Sigmoid colon (tissue), 7 donors: ENCODE data around the gene RPS3. TPM values are rescaled to one million over a fixed set of nuclear protein-coding genes. Genes with fewer than 3 reads are reported as not detected.
"Not testable (repeated sequence)": the region's sequence is repeated elsewhere in the genome, so short reads cannot be mapped to it uniquely, and the experiment has no call there.

ENCODE experiments used
- DNase-seq: peaks from one replicate; pipeline ENCODE4 v3.0.0-alpha.2; 2019
- H3K27ac ChIP-seq, 4 donors: fragments of 200-600 bp; sonication (generic); one replicate each; pipeline ENCODE4 v1.5.1; 2016 to 2019; ENCODE audit warnings: mild to moderate bottlenecking in 1 of 4
- H3K27me3 ChIP-seq, 3 donors: fragments of 200-600 bp; sonication (generic); one replicate each; pipeline ENCODE4 v1.5.1; 2019; ENCODE audit warnings: mild to moderate bottlenecking in 1 of 3
- H3K36me3 ChIP-seq, 4 donors: fragments of 200-600 bp; sonication (generic); one replicate each; pipeline ENCODE4 v1.5.1; 2016 to 2019
- H3K4me1 ChIP-seq, 4 donors: fragments of 200-600 bp; sonication (generic); one replicate each; pipeline ENCODE4 v1.5.1; 2017 to 2019
- H3K4me3 ChIP-seq, 4 donors: fragments of 200-600 bp; sonication (generic); one replicate each; pipeline ENCODE4 v1.5.1; 2017 to 2019; ENCODE audit warnings: mild to moderate bottlenecking in 2 of 4, moderate library complexity in 1 of 4
- H3K9me3 ChIP-seq, 4 donors: fragments of 200-600 bp in 3 of 4; sonication (generic) in 3 of 4; one replicate each; pipeline versions ENCODE4 v1.5.1 to v1.6.1; 2013 to 2019
- EP300 ChIP-seq, 4 donors: sonication (generic); formaldehyde crosslinking; IDR thresholded peaks; one replicate each; pipeline ENCODE4 v1.6.1; 2017; ENCODE audit warnings: antibody characterized with exemption in 4 of 4
- POLR2A ChIP-seq, 2 donors: fragments of 450-650 bp; IDR thresholded peaks; one replicate each; pipeline ENCODE4 v1.6.1; 2016; ENCODE audit warnings: antibody characterized with exemption in 2 of 2, mild to moderate bottlenecking in 2 of 2, moderate library complexity in 2 of 2
- POLR2AphosphoS5 ChIP-seq, 4 donors: sonication (generic); formaldehyde crosslinking; IDR thresholded peaks; one replicate each; pipeline ENCODE4 v1.6.1; 2017; ENCODE audit warnings: antibody characterized with exemption in 4 of 4
- WGBS, 2 donors: extraction: QIAGEN DNeasy Blood & Tissue Kit; methylation state at CpG; one replicate each; pipeline ENCODE4 v1.1.7; 2013; 5-methylcytosine and 5-hydroxymethylcytosine counted together
- intact Hi-C: fragments of 100-400 bp; cut with DNase I; formaldehyde crosslinking; loops from one replicate; pipeline ENCODE4 v1.15.1; 2023
- polyA plus RNA-seq, 3 donors: library from polyadenylated mRNA; stranded (reverse); fragments of 200-250 nt; gene quantifications; one replicate each; pipeline ENCODE4 v1.2.3, GENCODE V29; 2013
- total RNA-seq, 4 donors: library from RNA; depleted of rRNA; stranded (reverse); fragments of >200 nt; gene quantifications; one replicate each; pipeline ENCODE4 v1.1.0, GENCODE V29; 2016
- TF ChIP-seq, protein P1 (sequence below), 4 experiments: fragments of 450-650 bp in 3 of 4; fragments of 200-600 bp in 1 of 4; IDR thresholded peaks; one replicate each; pipeline ENCODE4 v1.5.1; 2016 to 2019; ENCODE audit warnings: antibody characterized with exemption in 4 of 4, mild to moderate bottlenecking in 3 of 4, moderate library complexity in 2 of 4
- donor health status: healthy with polysubstance abuse.
- donor health status: Bipolar disorder and iron deficiency.
- donor health status: healthy.

Gene RPS3
- total and polyA plus RNA-seq, 7 donors = 967 to 4,083 (median 2,377) TPM

GRCh38 chr11:75406338-75406777 is 7.0 kb downstream of the RPS3 start:
- H3K36me3 ChIP-seq = peaks cover 0 to 71% (median 46%) of the 10 kb centered on the region in 4 donors
- DNase-seq = no peak
- H3K9me3 ChIP-seq = no peaks in the 10 kb centered on the region
- 40 to 63% methylated on average over 1 of the region's 1 CpG for WGBS, 2 donors
- intact Hi-C loops = no loop called here
- H3K4me1 ChIP-seq = peaks cover 0 to 13% (median 9%) of the 10 kb centered on the region in 4 donors
- no peak overlapping the region for H3K4me3 ChIP-seq
- no peaks in the 10 kb centered on the region for H3K27me3 ChIP-seq
- no peak overlapping the region for H3K27ac ChIP-seq
- TF ChIP-seq POLR2A (IDR thresholded peaks at IDR 0.05) (no peak), POLR2AphosphoS5 (IDR thresholded peaks at IDR 0.05) (no peak), EP300 (IDR thresholded peaks at IDR 0.05) (no peak)
- TF ChIP-seq, protein P1, sequence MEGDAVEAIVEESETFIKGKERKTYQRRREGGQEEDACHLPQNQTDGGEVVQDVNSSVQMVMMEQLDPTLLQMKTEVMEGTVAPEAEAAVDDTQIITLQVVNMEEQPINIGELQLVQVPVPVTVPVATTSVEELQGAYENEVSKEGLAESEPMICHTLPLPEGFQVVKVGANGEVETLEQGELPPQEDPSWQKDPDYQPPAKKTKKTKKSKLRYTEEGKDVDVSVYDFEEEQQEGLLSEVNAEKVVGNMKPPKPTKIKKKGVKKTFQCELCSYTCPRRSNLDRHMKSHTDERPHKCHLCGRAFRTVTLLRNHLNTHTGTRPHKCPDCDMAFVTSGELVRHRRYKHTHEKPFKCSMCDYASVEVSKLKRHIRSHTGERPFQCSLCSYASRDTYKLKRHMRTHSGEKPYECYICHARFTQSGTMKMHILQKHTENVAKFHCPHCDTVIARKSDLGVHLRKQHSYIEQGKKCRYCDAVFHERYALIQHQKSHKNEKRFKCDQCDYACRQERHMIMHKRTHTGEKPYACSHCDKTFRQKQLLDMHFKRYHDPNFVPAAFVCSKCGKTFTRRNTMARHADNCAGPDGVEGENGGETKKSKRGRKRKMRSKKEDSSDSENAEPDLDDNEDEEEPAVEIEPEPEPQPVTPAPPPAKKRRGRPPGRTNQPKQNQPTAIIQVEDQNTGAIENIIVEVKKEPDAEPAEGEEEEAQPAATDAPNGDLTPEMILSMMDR (IDR thresholded peaks at IDR 0.05) = no peak

- DNase-seq = no peak
- WGBS, 2 donors = 90 to 98% methylated on average over 2 of the region's 2 CpGs
- Histone ChIP-seq H3K9me3 (no peaks in the 10 kb centered on the region), H3K36me3 (peaks cover 7 to 69% (median 35%) of the 10 kb centered on the region in 4 donors), H3K27me3 (no peaks in the 10 kb centered on the region), H3K27ac (no peak overlapping the region), H3K4me1 (no peaks in the 10 kb centered on the region), H3K4me3 (no peak overlapping the region)
- intact Hi-C loops = no loop called here
- TF ChIP-seq POLR2AphosphoS5 (IDR thresholded peaks at IDR 0.05) = no peak
- no peak for TF ChIP-seq POLR2A (IDR thresholded peaks at IDR 0.05)
- TF ChIP-seq, protein P1 (IDR thresholded peaks at IDR 0.05) = no peak
- no peak for TF ChIP-seq EP300 (IDR thresholded peaks at IDR 0.05)
Observed at GRCh38 chr11:75408957-75409219, 9.6 kb downstream of the RPS3 start.

DNA sequence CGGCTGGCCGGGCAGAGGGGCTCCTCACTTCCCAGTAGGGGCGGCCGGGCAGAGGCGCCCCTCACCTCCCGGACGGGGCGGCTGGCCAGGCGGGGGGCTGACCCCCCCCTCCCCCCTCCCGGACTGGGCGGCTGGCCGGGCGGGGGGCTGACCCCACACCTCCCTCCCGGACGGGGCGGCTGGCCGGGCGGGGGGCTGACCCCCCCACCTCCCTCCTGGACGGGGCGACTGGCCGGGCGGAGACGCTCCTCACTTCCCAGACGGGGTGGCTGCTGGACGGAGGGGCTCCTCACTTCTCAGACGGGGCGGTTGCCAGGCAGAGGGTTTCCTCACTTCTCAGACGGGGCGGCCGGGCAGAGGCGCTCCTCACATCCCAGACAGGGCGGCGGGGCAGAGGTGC is 10.7 kb downstream of the RPS3 start:
- H3K36me3 ChIP-seq = peaks cover 7 to 69% (median 26%) of the 10 kb centered on the region in 4 donors
- intact Hi-C loops = not testable (repeated sequence)

GRCh38 chr11:75413146-75413545 is 13.8 kb downstream of the RPS3 start:
- H3K4me3 ChIP-seq, H3K27ac ChIP-seq, DNase-seq, H3K4me1 ChIP-seq, H3K9me3 ChIP-seq, intact Hi-C loops, H3K27me3 ChIP-seq: not testable (repeated sequence)
- peaks cover 7 to 58% (median 13%) of the 10 kb centered on the region in 4 donors for H3K36me3 ChIP-seq
- WGBS, 2 donors = 84 to 89% methylated on average over 10 of the region's 10 CpGs

More for the DNA sequence above, 10.7 kb downstream of the RPS3 start:
- not testable (repeated sequence) for H3K4me3 ChIP-seq, H3K9me3 ChIP-seq, H3K27ac ChIP-seq, H3K27me3 ChIP-seq, DNase-seq, H3K4me1 ChIP-seq
- WGBS, 2 donors = 91 to 93% methylated on average over 28 of the region's 33 CpGs

GRCh38 chr11:75413864-75414263 is 14.5 kb downstream of the RPS3 start:
- no peak overlapping the region for H3K4me3 ChIP-seq
- H3K9me3 ChIP-seq = no peaks in the 10 kb centered on the region
- H3K36me3 ChIP-seq = peaks cover 7 to 51% (median 11%) of the 10 kb centered on the region in 4 donors
- DNase-seq = no peak
- H3K4me1 ChIP-seq = peaks cover 0 to 7% (median 2%) of the 10 kb centered on the region in 4 donors
- no peaks in the 10 kb centered on the region for H3K27me3 ChIP-seq
- 88% methylated on average over 2 of the region's 2 CpGs for WGBS, 2 donors
- no peak overlapping the region for H3K27ac ChIP-seq
- intact Hi-C loops = no loop called here
- no peak for TF ChIP-seq POLR2AphosphoS5 (IDR thresholded peaks at IDR 0.05)
- TF ChIP-seq, protein P1 (IDR thresholded peaks at IDR 0.05) = no peak
- no peak for TF ChIP-seq EP300 (IDR thresholded peaks at IDR 0.05)

DNA sequence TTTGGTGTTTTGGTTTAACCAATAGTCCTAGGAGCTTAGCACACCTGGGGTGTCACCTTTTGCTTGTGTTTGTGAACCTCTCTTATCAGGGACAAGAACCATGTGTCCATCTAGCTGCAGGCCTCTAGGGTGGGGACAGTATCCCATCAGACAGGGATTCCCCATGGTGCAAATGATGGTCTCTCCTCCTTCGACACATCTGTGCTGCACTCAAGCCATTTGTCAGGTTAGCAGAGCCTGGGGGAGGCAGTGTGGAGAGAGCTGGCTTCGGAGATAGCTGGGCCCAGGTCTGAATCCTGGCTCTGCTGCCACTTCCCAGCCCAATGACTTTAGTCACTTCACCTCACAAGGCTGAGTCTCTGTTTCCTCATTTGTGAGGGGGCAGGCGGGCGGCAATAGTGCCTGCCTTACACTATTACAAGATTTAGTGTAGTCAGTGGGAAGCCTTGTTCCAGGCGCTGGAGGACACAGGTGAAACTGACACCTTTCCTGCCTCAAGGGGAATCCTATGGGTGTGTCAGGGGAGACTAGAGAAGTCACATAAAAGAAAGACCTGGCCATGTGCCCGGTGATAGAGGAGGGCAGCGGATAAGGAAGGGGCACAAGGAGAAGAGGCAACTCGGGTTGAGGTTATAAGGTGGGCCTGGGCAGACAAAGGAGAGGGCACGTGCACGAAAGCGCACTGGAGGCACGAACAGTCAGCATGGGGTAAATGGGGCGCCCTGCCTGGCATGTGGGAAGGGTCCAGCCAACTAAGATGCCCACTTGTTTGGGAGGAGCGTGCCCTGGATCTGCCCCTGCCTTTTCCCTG is 21.1 kb downstream of the RPS3 start:
- Histone ChIP-seq H3K27ac (no peak overlapping the region), H3K4me3 (no peak overlapping the region), H3K36me3 (peaks cover 0 to 19% (median 0%) of the 10 kb centered on the region in 4 donors), H3K9me3 (no peaks in the 10 kb centered on the region), H3K4me1 (peaks cover 0 to 22% (median 6%) of the 10 kb centered on the region in 4 donors), H3K27me3 (no peaks in the 10 kb centered on the region)
- TF ChIP-seq POLR2A (IDR thresholded peaks at IDR 0.05) (no peak), EP300 (IDR thresholded peaks at IDR 0.05) (no peak), POLR2AphosphoS5 (IDR thresholded peaks at IDR 0.05) (no peak)
- TF ChIP-seq, protein P1 (IDR thresholded peaks at IDR 0.05) = no peak
- WGBS, 2 donors = 59 to 81% methylated on average over 14 of the region's 14 CpGs
- intact Hi-C loops = no loop called here
- no peak for DNase-seq
